GM10847 (cell line): ENCODE data around the gene PDZD2.

Experiments used
- POLR2A ChIP-seq: IDR thresholded peaks from 2 replicates; pipeline ENCODE4 v1.6.1; 2011; ENCODE audit not compliant: insufficient read length; ENCODE audit errors: extremely low read depth

Gene PDZD2

DNA sequence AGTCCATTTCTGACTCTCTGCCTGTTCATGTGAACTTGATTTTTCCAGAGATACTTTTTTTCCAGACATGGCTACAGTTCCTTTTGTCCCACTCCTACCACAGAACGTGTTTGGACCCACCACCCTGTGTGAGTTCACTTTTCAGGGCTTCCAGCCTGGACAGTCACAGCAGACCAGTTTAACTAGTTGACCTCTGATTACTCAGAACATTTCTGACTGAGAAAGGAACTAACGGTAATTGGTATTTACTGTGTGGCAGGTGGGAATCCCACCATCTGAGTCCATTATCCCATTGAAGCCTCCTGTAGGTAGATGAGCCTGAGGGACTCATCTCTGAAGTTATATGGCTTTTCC is 325.1 kb downstream of the PDZD2 start:
- TF ChIP-seq POLR2A: no peak

DNA sequence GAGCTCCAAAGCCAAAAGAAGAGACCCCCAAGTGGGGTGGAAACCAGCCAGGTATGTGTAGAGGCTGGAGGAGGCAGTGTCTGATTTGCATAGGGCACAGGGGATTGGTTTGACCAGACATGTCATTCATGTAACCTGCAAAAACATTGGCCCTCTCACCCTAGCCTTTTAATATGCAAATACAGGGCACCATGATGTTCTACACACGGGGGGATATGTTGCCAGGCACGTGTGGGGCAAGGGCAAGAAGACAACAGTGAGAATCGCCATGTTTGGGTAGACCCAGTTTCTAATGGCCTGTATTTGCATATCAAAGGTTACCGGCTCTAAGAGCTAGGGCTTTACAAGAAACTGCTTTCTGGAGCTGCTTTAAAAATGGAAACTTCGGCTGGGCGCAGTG is 326.3 kb downstream of the PDZD2 start:
- no peak for TF ChIP-seq POLR2A

DNA sequence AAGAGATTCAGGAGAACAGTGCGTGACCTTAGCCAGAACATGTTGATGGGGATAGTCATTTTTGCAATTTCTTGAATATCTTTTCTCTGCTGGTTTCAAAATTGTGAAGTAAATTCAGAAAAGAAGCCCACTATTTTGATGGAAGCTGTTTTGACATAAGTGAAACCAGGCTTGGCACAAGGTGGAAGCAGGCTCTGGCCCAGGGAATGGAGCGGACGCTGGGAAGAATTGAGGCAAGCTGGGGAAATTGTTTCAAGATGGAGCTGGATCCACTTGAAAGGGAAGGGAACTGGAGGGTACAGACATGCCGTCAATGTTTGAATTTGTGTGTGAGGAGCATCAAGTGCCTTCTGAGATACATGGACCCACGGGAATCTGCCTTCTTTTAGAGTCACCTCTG is 328.0 kb downstream of the PDZD2 start:
- TF ChIP-seq POLR2A: no peak

DNA sequence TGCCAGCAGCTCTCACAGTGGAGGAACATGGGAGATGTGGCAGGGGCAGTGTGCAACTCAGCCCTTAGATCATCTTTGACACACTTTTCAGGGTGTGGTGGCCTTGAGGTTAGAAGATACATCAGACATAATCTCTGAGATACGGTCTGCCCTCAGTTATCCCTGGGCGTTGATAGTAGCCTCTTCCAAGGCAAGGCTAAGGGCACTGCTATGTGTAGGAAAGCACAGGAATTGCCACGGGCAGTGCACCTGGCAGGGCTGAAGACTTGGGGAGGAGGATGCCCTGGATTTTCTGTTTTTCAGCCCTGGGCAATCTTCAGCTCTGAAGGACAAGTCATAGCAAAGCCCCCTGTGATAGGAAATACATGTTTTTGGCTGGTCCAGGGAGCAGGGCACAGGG is 328.5 kb downstream of the PDZD2 start:
- TF ChIP-seq POLR2A: no peak

DNA sequence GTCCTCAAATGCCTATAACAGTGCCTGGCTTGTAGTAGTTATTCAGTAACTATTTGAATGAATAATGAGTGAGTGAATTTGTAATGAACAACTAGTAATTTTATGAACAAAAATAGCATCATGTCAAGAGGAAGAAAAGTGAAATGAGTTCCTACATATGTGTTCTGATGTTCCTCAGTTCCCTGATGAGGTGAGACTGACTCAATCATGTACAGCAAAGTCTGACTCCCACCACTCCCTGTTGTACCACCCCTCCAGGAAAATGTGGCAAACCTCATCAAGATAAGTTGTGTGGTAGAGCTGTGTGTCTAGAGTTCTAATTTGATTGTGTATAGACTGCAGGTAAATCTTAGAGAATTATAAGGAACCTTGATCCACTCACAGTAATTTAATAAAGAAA is 333.6 kb downstream of the PDZD2 start:
- TF ChIP-seq POLR2A: no peak

DNA sequence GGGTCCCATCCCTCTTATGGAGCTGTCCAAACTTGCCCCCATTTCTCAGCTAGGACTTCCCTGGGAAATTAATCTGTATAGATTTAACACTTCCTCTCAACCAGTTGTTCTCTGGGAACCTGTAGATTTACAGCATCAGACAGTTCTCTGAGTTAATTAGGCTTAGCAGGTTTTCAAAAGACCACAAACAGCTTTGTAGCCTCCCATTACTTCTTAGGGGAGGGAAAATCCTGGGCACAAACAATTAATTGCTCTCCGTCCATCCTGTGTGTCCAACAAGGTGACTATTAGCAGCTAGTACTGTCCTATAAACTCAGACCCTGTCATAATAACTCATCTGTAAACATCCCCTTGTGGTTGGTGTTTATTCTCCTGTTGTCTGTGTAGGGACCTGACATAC is 337.2 kb downstream of the PDZD2 start:
- TF ChIP-seq POLR2A: no peak

DNA sequence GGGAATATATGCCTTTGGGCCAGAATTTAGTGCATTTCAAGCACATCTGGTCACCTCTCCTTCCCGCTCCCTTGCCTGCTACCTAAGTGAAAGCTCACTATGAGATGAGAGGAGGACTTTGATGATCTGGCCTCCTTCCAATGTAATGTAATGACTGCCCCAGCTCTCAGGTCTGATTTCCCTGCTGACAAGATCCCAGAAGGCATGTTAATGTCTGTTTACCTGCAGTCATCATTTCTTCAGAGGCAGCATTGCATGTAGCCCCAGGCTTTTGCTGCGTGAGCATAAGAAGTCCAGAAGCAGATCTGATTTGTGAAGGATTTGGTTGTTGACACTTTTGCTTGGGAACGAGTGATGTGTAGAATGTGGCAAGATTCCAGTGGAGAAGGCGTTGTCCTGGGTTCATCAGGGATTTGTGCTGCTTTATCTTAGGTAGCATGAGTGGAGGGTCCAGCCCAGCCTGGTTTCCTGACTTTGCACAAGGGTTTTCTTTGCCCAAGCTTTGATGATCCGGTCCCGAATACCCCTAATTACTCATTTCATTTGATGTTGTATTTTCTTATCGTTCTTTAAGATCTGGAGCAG is 342.5 kb downstream of the PDZD2 start:
- no peak for TF ChIP-seq POLR2A

DNA sequence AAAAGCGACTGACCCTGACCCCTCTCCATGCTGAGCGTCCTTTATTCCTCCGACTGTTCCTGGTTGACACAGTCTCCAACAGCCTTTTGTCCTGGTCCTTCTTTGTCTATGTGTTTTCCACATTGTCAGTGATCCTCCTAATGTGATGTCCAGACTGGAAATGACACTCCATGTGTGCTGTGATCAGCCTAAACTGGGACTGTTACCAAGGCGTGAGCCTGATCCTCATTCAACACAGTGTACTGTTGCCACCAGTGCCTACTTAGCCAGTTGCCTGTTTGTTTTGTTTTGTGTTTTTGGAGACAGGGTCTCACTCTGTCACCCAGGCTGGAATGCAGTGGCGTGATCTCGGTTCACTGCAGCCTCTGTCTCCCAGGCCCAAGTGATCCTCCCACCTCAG is 343.1 kb downstream of the PDZD2 start:
- TF ChIP-seq POLR2A: no peak

DNA sequence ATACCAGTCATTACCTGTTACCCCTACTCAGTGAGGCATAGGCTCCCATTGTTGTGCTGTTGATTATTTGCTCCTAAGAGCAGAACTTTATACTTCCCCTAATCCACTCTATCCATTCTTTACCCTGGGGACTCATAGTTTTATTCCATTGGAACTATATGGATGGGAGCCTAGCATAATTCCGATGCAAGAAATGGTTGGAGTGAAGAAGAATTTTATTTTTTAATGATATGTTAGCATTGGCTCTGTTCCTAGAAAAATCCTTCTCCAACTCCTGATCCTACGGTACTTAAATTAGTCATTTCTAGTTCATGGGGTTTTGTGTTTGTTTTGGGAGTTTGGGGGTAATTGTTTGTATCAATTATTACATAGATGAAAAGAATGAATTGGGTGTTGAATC is 343.7 kb downstream of the PDZD2 start:
- no peak for TF ChIP-seq POLR2A

DNA sequence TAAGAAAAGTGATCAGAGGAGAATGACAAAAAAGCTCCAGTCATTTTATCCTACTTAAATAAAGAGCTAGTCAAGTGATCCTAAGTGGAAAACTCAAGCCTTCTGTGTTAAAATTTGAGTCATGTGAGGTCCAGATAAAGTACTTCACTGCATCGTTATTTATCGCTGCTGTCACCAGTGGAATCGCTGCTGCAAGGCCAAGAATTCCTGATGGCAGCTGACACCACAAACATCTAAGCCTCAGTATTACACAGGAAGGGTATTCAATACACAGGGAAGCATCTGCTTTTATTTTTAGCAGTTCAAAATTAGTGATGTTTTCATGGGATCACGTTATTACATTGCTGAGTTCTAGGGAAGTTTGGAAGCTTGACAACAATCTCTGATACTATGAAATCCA is 344.9 kb downstream of the PDZD2 start:
- TF ChIP-seq POLR2A: no peak

DNA sequence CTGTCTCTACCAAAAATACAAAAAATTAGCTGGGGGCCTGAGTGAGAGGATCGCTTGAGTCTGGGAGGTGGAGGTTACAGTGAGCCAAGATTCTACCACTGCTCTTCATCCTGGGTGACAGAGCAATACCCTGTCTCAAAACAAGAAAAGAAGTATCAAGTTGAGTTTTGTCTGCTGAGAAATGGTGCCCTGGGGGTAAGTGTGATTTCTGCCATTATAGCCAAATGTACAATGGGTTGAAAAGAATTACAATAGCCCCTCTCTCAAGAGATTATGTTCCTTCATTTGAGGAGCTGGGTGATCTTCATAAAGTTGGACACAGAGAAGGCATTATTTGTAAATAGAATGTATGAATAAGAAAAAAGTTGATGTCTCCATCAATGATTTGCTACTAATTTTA is 345.8 kb downstream of the PDZD2 start:
- no peak for TF ChIP-seq POLR2A

DNA sequence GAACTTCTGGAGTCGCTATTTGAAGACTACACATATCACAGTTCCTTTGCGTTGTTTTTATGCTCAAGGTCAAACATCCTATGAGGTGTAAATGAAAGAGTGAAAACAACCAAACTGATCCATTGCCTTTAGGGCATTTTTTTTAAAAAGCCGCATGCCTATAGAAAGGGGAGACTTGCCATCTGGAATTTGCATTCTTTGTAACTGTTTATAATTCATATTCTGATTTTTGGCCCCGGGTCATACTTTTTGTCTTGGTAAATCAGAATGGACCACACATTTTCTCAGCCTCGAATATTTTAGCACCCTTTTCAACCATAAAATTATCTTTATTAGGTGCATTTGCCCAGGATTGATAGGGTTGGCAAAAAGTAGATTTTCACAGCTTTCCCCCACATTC is 347.2 kb downstream of the PDZD2 start:
- TF ChIP-seq POLR2A: no peak

DNA sequence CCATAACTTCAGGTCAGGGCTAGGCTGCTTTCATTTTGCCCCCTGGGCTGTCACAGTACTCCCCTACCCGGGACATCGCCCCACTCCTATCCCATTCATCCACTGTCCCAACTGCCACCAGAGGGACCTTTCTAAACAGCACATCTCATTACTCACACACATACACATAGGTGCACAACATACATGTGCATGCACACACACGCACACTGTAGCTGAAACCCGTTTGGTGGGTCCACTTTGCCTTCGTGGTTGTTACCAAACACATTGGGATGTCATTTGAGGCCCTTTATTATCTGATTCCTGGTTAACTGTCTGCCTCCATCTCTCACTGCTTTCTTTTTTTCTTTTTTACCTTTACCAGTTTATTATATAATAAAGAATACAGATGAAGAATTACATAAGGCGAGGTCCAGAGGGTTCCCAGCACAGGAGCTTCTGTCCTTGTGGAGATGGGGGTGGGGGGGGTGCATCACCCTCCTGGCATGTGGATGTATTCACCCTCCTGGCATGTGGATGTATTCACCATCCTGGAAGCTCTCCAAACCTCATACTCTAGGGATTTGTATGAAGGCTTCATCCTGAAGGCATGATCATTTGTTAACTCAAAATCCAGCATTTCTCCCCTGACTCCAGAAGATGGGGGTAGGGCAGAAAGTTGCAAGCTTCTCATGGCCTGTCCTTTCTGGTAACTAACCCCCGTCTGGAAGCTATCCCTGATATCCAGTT is 349.2 kb downstream of the PDZD2 start:
- TF ChIP-seq POLR2A: no peak

DNA sequence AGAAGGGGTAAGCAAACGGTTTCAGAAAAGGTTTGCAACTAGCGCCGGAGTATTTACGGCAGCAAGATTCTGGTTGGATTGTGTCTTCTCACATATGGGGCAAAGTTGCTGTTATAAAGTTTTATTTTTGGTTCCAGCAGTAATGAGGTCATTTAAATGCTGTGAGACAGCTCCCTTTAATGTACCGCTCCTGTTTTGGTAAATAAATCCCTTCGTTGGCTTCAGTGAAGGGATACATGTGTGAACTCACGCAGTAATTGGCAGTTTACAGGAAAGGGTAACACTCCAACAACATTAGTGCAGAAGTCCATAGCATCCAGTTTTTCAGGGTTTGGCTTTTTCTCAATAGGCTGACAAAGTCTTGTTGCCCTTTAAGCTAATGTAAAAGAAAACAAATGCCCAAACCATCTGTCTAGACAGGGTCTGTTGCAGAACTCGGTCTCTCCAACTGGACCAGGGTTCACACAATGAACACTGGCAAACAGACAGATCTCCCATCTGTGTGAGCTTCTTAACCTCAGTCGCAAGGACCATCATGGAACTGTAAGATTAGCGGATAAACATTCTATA is 351.2 kb downstream of the PDZD2 start:
- no peak for TF ChIP-seq POLR2A

DNA sequence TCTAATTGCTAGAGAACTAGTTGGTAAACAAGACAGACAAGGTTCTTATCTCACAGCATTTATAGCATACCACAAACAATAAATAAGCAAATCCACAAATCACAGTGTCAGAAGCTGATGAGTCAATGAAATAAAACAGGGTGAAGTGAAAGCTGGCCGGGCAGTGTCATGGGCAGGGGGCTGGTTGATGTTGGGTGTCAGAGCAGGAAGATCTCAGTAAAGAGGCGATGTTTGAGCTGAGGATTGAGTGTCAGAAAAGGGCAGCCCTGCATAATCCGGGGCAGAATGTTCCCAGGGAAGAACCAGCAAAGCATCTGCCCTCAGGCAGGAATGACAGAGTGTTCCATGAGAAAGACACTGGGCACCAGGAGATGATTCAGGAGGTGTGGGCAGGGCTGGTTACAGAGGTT is 351.8 kb downstream of the PDZD2 start:
- no peak for TF ChIP-seq POLR2A

DNA sequence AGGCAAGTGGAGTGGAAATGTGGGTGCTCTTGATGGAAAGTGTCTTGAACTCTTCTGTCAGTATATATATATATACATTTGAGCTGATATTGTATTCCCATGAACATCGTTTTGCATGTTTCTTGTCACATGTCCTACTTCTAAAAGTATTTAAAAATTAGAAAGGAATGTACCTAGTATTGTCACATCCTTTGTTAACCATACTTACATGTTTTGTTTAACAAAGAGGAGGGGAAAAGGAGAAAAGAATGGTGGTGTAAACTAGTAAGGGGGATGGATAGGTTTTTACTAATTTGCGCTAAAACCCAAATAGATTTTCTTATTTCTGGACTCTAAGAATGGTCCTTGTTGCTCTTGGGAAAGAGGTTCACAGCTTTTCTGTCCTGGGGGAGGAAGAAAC is 353.4 kb downstream of the PDZD2 start:
- no peak for TF ChIP-seq POLR2A

DNA sequence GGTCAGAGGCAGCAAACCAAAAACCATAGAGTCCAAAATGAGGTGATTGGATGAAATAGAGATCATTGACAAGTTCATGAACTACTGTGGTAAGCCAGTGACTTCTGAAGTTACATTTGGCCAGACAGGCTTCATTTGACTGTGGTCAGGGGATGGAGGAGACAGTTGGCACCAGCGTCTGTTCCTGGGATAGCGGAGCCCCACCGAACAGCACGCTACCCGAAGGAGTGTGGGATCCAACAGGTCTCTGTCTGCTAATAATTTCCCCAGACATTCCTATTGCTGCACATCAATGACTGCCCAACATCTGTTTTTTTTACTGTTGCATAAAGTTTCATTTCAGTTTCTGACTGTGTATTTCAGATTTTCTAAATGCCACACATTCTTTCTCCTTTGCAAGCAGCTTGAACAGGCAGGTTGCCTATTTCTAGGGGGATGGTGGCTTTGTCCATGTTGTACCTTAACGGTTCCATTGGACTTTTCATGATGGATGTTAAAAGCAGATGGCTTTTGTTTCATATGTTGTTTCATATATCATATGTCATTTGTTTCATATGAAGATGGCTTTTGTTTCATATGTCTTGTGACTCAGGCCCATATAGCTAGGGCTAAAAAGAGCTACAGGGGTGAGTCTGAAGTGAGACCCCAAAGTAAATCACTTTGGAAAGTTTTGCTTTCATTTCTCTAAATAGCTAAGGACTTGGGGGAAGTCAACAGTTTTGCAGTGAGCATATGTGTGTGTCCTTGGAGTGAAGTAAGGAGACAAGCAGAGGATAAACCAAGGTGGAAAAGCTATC is 354.4 kb downstream of the PDZD2 start:
- no peak for TF ChIP-seq POLR2A

DNA sequence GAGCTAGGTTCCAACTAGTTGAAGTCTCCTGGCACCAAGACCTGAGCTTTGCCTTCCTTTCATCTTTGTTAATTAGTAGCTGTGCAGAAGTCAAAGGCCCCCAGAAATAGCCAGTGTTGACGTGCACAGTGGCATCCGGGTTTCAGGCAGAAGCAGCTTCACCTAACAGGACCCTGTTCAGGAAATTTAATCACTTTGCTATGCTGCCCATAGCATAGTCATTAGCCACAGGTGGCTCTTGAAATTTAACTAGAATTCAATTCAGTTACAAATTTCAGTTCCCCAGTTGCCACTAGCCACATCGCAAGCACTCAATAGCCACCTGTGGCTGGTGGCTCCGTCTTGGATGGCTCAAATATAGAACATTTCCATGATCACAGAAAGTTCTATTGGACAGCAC is 356.1 kb downstream of the PDZD2 start:
- no peak for TF ChIP-seq POLR2A
